GM19193 (cell line): ENCODE data around the gene TDP1.

Experiments
- POLR2A ChIP-seq: IDR thresholded peaks from 4 replicates; pipeline ENCODE4 v1.6.1; 2011; ENCODE audit not compliant: insufficient read depth, insufficient read length; ENCODE audit errors: extremely low read depth

The TDP1 gene

GRCh38 chr14:89957791-89958190 lies 2.1 kb downstream of the TDP1 start:
- TF ChIP-seq POLR2A, result no peak

DNA sequence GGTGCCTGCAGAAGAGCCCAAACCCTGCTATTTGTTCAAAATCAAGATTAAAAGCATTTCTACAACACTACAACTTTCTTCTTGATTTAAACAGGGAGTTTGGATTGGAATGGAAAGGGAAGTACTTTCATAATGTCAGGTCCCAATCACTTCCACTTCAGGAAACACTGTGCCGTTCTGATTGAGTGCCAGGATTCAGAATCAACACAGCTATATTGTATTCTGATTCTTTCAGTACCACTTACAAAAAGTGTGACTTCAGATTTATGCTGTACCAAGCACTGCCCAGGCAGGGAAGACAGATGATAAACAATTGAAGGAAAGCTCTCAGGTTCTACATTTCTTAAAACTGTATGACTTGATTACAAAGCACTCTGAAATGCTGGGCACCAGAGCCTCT lies 3.2 kb downstream of the TDP1 start:
- no peak for TF ChIP-seq POLR2A

GRCh38 chr14:89959853-89960445 lies 4.2 kb downstream of the TDP1 start:
- TF ChIP-seq POLR2A, result no peak

DNA sequence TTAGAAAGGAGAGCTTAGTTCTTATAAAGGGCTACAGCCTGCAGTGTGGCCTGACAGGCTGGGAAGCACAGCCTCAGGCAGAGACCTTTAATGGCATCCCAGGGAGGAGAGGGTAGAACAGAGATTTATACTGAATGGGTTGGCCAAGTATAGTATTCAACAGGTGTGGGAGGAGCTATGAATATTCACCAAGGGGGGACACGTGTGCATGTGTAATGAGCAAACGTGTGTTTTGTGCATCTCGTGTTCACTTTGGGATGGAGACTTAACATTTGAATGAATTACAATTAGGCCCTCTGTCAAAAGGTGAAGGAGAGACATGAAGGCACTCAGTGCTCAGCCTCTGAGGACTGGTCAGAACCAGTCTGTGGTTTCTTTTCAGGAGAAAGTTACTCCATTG lies 5.2 kb downstream of the TDP1 start:
- no peak for TF ChIP-seq POLR2A

DNA sequence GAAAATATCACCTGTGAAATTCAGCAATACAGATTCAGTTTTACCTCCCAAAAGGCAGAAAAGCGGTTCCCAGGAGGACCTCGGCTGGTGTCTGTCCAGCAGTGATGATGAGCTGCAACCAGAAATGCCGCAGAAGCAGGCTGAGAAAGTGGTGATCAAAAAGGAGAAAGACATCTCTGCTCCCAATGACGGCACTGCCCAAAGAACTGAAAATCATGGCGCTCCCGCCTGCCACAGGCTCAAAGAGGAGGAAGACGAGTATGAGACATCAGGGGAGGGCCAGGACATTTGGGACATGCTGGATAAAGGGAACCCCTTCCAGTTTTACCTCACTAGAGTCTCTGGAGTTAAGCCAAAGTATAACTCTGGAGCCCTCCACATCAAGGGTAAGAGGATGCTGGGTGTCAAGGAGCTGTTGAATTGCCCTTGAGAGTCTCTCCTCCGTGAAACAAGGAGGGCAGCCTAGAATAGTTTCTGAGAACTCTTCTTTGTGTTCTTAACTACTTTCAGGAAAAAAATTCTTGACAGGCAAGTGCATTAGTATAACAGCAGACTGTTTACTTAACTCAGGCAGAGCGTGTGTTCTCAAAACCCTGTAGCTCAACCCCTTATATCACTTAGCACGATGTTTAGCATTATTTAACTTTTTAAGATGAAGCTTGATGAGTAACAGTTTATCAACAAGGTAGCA lies 7.7 kb downstream of the TDP1 start:
- no peak for TF ChIP-seq POLR2A

GRCh38 chr14:89965839-89966238 lies 10.1 kb downstream of the TDP1 start:
- TF ChIP-seq POLR2A, result no peak

DNA sequence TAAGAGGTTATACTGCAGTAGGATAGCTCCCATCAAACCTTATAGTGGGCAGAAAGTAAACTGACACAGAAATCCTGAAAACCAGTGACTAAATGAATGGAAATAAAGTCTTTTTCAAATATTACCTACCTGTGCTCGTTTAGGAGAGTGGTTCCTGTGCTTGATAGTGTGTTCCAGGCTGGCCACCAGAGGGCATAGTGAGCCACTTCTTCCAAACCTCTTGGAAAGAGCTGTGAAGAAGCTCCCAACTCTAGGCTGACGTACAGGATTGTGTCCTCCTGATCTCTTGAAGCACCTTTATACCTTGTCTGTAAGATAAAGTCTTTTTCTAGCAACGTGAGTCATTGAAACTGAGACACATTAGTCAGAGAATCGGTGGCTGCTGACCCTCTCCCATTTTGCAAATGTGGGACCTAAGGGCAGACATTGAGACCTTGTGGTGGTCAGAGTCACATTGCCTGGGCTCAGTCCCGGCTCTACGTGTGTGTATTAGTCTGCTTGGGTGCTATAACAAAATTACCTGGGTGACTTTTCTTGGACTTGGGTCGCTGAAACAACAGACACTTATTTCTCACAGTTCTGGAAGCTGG lies 17.6 kb downstream of the TDP1 start:
- no peak for TF ChIP-seq POLR2A

DNA sequence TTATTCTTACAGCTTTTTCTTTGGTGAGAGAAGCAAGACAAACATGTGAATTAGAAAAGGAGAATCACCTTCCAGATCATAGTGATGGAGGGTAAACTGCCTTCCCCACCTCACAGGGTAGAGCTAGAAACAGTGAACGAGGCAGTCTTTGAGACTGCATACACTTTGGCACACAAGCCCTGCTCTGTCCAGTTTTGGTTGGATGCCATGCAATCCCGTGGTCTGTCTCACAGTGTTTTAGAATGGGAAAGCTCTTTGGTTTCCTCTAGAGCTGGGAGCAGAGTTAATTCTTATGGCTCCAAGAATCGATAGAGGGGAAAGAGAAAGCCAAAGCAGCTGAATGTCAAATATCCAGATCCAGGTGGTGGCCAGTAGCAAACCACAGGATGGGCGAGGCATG lies 21.9 kb downstream of the TDP1 start:
- TF ChIP-seq POLR2A, result no peak

DNA sequence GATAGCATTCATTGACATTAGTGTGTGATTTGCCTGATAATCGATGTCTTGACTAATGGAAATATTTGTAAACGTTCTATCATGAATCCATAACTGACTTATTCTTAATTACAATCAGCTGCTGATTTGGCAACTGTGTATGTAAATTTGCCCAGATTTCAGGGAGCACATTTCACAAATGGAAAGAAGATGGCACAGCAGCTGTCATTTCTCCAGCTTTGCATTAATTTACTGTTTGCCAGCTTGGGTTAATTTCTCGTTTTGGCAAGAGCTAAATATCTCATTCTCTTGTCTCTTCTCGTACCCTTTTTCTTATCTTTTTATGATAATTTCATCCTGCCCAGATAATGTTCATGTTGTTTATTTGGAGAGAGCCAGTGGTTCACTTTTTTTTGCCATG lies 22.9 kb downstream of the TDP1 start:
- no peak for TF ChIP-seq POLR2A

- TF ChIP-seq POLR2A, result no peak
These were observed 27.6 kb downstream of the TDP1 start for GRCh38 chr14:89983375-89983774.

GRCh38 chr14:89986462-89987160 lies 30.9 kb downstream of the TDP1 start:
- no peak for TF ChIP-seq POLR2A

DNA sequence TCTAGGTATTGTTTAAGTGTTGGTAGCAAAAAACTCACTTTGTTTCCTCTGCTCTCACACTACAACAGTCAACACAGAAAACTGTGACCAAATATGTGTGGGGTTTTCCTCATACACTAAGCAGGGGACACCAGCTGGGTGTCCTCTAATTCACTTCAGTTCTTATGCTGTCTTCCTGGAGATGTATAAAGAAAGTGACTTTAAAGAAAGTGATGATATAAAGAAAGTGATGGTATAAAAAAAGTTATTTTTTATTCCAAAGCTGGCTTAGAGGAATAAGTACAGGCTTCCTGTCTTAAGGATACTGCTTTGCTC lies 31.4 kb downstream of the TDP1 start:
- TF ChIP-seq POLR2A, result no peak

DNA sequence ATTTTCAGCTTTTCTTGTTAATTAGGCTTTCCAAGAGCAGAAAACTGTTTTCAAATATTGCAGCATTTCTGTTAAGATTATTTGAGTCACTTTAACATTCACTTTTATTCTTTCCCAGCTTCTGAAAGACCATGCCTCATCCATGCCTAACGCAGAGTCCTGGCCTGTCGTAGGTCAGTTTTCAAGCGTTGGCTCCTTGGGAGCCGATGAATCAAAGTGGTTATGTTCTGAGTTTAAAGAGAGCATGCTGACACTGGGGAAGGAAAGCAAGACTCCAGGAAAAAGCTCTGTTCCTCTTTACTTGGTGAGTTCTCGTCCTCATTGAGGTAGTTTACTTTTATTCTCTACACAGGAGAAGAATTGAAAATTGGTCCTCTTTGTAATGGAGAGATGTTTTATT lies 33.1 kb downstream of the TDP1 start:
- no peak for TF ChIP-seq POLR2A

DNA sequence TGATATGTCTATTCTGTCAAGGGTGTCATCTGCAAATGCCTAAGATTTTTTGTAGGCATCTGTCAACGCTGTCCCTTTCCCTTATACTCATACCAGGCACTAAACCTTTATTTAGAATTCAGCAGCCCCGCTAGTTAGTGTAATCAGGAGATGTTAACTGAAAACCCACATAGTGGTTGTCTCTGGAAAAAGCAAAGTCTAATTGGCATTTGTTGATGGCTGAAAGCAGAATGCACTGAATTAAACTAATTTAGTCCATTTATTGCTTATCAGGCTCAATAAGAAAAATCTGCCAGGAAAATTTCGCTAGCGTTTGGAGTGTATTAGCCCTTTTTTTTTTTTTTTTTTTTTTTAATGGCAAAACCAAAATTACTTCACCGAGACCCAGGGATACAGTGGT lies 34.5 kb downstream of the TDP1 start:
- TF ChIP-seq POLR2A, result no peak

DNA sequence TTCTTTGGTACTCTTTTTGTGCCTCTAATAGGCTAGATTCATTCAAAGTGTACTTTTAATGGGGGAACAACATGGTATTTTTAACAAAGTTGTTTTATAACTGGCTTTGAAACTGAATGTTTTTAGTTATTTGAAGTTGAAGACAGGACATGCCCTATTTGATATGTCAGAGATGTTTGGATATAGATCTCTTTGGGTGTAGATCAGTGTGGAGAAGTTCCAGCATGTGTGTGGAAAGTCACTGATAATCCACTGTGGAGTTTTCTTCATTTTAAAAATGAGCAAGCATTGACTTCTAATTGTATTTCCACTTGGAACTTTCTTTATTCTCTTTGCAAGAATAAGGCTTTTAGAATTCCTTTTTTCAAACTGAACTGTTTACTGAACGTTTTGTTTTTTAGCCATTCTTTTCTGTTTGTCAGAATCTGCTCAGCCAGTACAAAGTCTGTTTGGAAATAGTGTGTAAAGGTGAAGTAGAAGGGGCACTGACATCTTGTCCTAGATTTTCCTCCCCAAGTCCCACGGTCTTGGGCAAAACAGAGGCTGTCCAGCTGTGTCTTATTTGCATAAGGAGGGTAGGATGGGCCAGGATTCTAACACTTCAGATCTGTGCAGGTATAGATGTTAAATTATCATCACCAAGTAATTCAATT lies 35.0 kb downstream of the TDP1 start:
- TF ChIP-seq POLR2A, result no peak

DNA sequence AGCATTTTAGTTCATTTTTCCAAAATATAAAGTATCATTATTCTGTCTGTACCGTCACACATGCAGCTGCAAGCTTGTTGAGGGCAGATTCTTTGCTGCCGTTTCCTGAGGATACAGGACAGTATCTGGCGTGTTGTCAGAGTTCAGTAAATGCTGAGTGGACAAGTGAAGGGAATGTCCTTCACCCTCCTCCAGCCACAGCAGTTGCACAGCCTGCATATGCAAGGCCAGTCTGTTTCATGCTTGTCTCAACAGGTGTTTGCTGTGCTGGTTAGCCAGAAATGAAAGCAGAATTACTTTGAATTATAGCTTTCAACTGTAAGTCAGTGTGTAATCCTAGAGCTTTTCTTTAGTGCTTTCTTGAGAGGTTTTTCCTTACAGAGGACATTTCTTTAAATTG lies 36.5 kb downstream of the TDP1 start:
- TF ChIP-seq POLR2A, result no peak

DNA sequence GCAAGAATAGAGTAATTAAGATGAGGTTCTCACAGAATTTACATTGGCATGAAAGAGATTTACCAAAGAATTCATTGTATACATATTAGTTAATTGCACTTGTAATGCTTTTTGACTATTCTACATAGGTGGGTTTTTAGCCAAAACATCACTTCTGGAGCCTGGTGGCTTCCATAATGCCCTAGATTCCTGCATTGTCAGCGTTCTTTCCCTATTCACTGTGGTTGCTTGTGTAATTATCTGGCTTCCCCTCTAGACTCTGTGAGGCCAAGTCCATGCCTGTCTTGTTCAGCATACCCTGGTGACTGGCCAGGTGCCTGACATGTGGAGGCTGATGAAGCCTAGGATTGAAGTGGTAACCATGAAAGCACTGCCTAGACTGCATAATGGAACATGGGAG lies 41.2 kb downstream of the TDP1 start:
- TF ChIP-seq POLR2A, result no peak

DNA sequence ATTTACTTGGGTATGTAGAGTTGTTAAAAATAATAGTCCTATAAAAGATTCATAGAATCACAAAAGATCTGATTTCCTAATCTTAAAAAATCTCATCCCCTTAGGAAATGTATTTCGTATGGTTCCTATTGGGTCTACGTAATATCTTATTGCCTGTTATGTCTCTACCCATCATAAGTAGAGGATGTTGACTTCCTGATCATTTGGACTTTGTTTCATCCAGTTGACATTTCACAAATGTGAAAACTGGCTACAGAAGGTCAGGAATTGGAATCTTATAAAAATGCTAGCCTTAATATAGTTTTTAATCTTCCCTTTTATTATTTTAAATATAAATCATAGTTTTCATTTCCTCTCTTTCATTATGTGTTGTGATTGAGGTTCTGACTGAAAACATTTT lies 45.2 kb downstream of the TDP1 start:
- no peak for TF ChIP-seq POLR2A
